HG03159 (cell line): Measurements from ENCODE around the gene SH3RF3.

Source experiments
- ATAC-seq: cut with Tn5 transposase; IDR thresholded peaks from one replicate; pipeline ENCODE4 v1.9.1; 2021; ENCODE audit warnings: mild to moderate bottlenecking, moderate library complexity; ENCODE audit not compliant: unreplicated experiment

Gene SH3RF3

DNA sequence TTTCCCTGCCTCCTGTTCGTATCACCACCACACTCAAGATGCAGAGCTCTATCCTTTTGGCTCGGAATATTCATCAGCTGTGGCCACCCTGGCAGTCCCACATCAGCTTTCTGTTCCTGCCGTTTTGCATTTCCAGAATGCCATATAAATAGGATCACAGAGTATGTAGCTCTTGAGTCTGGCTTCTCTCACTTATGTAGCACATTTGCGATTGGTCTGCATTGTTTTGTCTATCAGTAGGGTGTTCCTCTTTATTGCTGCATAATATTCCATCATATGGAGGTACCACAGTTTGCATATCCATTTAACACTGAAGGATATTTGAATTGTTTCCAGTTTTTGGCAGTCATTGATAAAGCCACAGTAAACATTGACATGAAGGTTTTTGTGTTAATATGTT is 104.6 kb downstream of the SH3RF3 start:
- no peak for ATAC-seq

DNA sequence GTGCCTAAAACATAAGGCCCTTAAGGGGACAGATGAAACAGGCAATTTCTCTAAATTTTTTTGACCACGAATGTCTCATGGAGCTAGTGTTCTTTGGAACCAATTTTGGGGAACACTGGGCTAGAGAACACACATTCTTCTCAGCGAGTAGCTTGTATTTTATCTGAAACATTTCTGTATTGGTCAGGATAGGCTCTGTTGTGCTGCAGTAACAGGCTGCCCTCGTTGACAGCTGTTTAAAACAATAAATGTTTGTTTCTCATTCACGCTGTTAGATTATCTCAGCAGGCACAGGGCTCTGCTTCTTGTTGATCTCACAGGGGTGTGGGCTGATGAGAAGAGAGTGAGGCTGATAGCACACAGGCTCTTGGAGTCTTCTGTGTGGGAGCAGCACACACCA is 105.3 kb downstream of the SH3RF3 start:
- no peak for ATAC-seq

DNA sequence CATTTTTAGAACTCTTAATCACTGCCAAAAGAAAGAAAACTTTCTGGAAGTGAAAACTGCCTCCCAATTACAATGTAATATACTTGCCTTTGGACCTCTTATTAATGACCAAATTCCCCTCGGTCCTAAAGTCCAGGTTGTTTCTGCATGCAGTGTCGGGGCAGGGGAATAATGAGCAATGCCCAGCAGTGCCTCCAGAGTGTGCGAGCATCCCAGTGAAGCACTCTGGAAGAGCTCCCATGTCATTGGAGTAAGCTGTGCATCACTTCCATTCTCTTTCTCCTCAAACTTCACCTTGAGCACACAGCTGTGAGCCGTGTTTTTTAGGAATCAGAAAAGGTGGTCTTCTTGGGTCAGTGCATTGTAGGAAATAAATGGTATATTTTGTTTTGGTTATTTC is 107.1 kb downstream of the SH3RF3 start:
- no peak for ATAC-seq

DNA sequence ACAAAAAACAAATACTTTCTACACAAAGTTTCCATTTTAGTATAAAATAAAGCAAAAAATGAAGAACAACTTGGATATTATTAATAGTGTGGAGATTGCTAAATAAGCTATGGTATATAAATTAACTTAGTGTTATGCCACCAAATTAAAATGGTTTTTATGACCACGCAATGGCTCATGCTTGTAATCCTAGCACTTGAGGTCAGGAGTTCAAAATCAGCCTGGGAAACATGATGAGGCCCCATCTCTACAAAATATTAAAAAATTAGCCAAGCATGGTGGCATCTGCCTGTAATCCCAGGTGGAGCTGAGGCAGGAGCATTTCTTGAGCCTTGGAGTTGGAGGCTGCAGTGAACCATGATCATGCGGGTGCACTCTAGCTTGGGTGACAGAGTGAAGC is 108.8 kb downstream of the SH3RF3 start:
- no peak for ATAC-seq

DNA sequence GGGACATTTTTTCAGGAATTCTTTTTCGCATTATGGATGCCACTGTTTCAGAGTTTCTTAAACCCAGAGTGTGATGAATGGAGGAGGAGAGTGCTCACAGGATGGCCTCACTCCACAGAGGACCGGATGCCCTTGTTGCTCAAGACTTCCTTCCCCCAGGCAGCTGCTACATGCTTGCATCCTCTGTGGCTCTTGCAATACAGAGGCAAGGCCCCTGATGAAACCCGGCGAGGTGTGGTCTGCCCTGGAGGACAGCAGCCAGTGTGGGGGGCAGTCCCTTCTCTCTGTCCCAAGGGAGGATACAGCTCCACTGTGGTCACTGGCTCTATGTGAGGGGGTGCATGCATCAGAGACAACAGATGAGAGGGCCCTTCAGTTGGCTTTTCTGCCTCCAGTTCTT is 109.6 kb downstream of the SH3RF3 start:
- peak; percentile 84 for ATAC-seq

DNA sequence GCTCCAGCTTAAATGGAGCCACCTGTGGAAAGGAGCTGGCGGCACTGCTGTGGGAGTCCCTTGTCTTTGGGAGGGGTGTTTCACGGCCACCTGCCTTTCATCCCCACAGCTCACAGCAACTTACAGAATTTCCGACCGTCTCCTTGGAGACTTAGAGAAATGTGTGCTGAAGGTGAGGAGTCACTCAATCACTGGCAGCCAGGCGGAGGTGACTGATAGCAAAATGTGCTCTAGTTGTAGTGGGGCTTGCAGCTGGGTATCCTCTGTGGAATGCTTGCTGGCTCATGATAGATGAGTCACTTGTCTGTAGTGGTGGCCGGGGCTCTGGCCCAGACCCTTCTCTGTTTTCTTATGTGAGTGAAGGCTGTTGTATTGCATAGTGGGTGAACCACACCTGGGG is 110.7 kb downstream of the SH3RF3 start:
- ATAC-seq, result no peak

DNA sequence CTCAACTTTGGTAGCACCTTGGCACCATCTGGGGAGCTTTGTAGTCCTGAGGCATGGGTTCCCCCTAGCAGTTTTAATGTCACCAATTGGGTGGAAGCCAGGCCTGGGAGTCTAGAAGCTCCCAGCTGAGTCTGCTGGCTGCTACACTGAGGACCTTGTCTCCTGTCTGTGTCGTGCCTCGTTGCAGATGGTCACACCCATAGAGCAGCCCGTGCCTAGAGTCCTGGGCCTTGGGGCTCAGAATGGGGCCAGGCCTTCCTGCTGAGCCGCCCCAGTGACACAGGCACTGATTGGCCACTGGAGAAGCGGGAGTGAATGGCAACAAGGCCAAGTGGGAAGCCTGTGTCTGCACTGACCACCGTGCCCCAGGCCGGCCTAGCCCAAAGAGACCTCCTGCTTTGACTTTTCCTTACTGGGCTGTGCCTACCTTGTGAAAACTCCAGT is 113.2 kb downstream of the SH3RF3 start:
- ATAC-seq, result no peak

DNA sequence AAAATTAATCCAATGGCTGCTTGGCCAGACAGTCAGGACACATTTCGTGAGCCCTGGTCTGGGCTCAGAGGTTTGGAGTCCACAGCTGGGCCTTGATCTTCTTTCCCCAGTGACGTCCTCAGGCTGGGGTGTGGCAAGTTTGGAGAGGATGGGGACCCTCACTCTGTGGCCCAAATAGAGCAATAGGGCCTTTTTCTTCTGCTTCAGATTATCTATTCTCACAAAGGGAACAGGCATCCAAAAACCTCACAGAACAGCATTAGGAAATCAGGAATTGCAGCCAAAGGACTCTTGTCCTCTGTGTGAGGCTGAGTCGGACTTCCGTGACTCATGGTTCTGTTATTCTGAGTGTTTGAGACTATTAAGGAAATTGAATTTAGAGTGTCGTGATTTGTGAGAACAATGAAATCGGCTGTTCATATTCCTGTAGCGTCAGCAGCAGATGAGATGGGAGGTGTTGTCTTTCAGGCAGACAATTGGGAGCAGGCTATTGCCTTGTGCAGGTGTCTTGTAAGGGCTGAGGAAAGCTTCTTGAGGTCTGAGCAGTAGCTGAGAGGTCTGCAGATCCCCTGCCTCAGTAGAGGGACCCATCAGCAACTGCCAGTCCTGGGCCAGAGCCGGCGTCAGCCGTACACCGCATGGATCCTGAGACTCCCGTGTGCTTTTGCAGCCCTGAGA is 113.8 kb downstream of the SH3RF3 start:
- ATAC-seq, result no peak

DNA sequence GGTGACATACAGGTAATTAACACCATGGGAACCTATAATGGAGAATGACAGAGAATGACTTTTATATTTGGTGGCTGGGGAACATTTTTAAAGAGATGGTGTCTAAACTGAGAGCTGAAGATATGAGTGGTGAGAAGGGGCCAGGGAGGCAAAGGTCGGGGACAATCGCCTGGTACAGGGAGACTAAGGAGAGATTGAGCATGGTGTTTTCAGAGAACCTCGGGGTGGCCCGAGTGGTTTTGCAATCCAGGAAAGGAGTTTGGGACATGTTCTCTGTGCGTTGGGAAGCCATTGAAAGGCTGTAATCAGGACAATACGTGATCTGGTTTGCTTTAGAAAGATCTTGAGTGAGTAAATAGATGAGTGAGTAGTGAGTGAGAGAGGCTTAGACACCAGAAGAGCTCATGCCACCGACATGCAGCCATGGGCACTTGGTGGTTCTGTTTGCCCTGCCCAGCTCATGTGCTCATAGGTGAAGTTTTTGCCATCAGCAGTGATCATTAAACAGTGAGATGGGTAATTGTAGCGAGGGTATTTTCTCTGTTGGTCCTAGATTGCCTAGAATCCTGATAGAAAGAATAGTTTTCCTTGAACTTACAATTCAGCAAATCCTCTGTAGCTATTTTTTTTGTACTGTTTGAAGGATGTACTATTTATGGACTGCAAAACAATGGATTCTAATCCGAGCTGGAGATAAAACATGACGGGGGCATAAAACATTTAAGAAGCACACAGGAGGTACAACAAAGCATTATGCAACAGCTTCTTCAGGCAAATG is 114.7 kb downstream of the SH3RF3 start:
- no peak for ATAC-seq

DNA sequence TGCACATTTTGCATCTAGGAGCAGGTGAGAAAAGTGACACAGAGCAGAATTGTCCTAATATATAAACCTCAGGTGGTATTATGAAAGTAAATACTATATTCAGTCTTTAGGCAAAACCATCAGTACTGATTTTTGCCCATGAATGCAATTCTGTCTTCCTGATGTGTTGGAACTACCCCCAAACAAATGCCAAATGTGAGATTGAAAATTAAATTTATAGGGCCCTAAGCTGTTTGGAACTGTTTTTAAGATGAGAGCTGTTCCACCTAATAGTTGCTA is 115.2 kb downstream of the SH3RF3 start:
- no peak for ATAC-seq

DNA sequence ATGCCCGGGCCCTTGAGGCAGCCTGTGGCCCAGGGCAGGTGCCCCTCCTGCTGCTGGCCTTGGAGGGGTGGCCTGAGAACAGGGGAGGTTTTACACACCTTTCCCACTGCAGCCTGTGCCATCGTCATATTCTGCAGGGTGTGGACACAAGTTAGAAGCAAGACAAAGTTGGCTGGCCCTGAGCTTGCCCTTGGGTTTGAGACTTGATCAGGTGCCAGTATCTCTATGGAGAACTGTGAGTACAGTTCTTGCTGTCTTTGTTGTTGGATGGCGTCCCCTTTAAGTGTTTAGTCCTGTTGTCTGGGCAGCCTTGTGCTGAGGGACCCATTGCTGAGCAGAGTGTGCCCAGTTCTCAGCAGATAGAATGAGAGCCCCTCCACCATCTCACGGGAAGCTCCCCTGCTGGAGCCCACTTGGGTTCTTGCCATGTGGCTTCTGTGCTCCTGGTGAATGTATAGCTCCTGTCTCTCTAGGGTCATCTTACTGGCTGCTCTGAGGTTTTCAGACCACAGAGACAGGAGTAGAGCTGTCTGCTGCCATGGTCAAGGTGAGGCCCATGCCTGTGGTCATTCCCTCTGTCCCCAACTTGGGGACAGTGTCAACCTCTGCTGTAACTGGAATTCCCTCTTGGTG is 115.9 kb downstream of the SH3RF3 start:
- ATAC-seq, result no peak

DNA sequence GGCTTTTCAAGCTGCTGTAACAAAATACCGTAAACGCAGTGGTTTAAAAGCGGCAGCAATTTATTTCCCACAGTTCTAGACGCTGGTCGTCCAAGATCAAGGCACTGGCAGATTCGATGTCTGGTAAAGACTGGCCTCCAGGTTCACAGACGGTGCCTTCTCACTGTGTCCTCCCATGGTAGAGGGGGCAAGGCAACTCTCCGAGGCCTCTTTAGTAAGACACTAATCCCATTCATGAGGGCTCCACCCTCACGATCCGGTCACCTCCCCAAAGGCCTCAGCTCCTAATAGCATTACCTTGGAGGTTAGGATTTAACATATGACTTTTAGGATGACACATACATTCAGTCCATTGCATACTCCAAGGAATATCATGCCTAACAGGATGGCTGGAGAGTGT is 117.2 kb downstream of the SH3RF3 start:
- no peak for ATAC-seq

DNA sequence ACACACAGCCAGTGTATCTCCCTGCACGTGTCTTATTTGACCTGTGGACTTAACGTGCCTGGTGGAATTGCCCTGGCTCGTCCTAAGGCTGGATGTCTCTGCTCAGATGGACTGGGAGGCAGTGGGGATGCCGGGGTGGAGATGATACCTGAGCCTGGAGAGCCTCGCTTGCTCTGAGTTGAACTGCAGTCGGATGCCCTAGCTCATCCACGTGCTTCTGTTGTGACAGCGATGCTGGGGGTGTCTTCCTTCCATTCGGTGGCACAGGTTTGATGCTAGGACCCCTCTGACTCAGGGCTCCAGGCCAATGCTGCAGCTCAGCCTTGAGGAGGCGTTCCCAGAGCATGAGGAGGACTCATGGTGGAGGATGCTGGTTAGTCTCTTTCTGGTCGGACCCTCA is 117.6 kb downstream of the SH3RF3 start:
- no peak for ATAC-seq

DNA sequence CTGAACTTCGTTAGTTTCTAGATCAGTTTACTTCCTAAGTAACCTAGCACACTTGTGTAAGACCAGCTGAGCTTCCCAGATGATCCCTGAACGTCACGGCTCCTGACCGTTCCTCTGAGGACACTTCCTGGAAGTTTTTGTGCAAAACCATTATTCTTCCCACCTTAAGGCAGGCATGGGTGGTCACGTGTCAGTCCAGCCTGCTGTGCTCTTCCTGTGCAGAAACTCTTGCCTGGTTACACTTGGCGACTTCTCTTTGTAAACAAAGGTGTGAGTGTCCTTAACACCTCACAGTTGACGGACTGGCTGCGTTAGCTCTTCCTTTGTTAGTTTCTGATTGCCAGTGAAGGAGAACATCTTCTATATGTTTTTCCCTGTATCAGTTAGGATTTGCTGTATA is 118.3 kb downstream of the SH3RF3 start:
- ATAC-seq, result no peak

DNA sequence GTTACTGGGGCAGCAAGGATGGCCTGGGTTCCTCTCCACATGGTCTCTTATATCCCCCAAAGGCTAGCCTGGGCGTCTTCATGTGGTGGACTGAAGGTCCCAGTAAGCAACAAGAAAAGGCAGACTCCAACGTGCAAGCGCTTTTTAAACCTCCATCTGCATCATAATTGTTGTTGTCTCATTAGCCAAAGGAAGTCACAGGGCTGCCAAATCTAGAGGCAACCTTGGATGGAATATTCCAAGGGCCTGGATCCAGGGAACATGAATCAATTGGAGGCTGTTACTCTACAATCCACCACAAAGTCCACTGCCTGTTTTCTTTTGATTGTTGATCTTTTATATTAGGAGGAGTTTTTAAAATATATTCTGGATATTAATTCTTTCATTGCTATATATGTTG is 118.8 kb downstream of the SH3RF3 start:
- ATAC-seq, result no peak

DNA sequence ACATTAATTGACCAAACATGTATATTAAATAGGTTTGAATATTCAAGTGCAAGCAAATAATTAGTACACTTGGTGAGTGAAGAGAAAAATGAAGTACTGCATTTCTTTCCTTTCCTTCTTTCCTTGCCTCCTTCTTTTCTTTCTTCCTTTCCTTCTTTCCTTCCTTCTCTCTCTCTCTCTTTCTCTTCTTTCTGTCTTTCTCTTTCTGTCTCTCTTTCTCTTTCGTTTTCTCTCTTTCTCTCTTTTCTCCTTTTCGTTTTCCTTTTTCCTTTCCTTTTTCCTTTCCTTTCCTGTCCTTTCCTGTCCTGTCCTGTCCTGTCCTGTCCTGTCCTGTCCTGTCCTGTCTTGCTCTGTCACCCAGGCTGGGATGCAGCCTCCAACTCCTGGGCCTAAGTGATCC is 119.6 kb downstream of the SH3RF3 start:
- ATAC-seq, result no peak

DNA sequence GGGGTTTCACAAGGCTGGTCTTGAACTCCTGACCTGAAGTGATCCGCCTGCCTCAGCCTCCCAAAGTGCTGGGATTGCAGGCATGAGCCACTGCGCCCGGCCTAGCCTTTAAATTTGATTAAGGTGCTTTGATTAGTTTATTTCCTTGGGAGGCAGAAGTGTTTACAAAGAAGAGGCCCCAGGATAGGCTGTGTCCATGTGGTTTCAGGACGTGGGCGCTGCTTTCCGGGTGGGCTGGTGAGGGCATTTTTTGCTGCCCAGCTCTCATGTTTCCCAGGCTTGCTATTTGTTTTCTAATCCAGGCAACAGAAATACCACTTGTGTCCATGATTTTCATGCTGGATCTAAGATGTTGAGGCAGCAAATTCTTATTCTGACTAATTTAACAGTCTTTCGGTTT is 124.2 kb downstream of the SH3RF3 start:
- ATAC-seq, result no peak

DNA sequence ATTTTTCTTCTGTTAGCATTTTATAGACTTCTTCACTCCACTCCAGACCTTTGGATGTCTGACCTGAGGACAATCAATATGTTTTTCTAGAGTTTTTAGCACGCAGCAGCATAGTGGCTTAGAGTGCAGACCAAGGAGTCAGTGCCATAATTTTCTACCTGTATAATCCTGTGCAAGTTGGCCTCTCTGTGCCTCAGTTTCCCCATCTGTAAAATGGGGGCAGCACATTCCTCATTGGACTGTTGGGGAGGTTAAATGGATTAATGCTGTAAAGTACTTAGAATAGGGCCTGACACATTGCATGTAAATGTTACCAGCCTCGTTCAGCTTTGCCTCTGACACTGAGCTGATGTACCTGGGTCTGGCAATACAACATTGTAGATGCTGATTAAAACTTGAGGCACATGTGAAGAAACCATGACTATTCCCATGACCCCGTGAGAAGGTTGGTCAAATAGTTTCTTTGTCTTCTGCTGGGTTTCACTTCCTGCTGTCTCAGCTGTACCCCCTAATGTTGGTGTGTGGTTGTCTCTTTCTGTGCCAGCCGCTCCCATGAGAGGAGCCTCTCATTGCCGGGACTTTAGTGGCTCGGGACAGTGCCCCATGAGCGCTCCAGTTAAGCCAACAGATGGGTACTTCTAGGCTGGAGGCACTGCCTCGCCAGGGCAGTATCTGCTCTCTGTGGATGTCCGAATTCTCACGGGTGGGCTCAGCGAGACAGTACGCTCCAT is 125.3 kb downstream of the SH3RF3 start:
- peak; percentile 60 for ATAC-seq

DNA sequence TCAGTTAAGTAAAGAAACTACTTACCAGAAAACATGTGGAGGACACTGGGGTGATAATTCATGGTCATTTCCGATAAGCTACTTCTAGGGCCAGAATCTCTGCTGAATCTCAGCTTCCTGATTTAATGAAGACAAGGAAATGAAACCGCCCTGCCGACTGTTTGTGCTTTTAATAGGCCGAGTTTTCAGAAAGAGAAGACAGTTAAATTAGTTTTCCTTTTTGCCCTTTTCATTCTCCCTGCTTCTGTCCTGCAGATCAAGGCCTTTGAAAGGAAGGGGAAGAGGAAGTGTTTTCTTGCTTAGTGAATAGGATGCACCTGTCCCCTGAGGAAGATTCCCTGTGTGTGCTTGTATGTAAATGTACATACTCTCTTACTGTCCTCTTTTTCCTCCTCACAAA is 126.6 kb downstream of the SH3RF3 start:
- no peak for ATAC-seq

DNA sequence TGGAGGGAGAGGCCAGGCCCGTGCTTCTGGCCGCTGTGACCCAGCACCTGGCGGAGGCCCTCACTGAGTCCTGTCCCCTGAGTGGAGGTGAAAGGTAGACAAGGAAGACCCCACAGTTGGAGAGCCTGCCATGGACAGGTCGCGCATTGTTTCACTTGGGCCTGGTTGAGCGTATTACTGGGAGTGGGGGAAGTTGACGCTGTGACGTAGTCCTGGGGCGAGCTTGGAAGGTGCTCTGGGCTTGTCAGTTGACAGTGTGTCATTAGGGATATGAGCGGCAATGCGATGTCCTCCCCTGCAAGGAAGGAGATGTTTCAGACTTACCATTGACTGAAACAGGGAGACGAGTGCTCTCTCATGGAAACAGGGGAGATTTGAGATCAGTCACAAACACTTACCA is 127.1 kb downstream of the SH3RF3 start:
- ATAC-seq, result no peak

DNA sequence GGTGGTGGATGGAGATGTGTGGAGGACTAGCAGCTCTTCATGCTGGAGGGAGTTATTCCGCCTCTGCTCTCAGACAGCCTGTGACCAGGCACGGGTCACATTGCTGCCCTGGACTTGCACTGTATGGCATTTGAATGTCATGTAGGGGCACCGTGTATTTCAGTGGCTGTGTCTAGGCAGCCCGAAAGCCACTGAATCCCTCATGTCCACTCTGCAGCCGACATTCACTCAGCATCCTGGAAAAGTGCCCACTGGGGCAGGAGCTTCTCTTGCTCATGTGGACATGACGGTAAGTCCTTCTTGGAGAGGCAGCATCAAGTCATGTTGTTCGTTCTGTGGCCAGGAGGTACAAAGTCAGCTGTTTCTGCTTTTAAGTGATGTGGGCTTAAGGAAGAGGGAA is 127.9 kb downstream of the SH3RF3 start:
- ATAC-seq, result no peak

DNA sequence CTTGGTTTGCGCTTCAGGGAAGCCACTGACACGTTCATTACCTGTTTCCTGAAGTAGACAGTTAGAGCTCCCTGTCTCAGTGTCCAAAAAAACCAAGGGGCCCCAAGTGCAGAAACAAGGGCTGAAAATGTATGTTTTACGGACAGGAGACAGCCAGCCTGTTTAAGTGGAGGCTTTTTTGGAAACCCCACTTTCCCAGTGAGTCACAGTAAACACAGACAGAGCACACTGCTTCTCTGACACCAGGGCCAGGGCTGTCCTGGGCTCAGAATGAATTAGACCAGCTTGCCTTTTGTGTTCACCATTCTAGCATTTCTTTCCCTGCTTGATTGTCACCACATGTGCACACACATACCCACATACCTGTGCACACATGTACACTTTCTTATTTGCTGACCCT is 128.6 kb downstream of the SH3RF3 start:
- ATAC-seq, result no peak
